ENCODE measurements around the gene MMP17. TPM values are rescaled to one million over a fixed set of nuclear protein-coding genes. Genes with fewer than 3 reads are reported as not detected.
A peak's percentile ranks its signal among the peaks of the same experiment; 100 is the strongest.

Gene MMP17
- total RNA-seq, 6 donors from 2014 or later, result 3.1 to 7.1 (median 5.9) TPM

DNA sequence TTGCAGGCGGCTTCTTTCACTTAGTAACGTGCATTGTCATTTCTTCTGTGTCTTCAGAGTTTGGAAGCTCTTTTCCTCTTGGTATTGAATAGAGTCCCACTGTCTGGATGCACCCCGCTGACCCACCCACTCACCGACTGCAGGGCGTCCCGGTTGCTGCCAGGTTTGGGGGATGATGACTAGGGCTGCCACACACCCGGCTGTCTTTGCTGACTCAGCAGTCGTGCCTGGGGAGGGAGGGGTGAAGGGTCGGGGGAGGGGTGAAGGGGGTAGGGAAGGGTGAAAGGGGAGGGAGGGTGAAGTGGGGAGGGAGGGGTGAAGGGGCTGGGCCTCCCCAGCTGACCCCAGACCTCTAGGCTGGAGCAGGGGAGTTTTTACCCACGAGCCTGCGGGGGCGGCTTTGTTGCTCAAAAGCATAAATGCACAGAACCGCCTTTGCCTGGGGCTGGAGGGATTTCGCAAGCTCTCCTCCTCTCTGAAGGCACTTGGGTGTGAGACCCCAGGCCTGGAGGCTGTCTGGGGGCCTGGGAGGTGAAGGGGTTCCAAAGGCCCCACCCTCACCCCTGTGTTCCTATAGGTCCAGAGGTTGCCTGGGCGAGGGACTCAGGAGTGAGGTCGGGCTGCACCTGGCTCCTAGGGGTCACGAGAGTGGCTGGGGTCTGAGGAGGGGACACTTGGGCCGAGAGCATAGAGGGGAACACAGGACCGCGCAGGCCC is 35.0 kb downstream of the MMP17 start:
- TF ChIP-seq POLR2A (IDR thresholded peaks at IDR 0.05), result no peak
- TF ChIP-seq, protein P1, sequence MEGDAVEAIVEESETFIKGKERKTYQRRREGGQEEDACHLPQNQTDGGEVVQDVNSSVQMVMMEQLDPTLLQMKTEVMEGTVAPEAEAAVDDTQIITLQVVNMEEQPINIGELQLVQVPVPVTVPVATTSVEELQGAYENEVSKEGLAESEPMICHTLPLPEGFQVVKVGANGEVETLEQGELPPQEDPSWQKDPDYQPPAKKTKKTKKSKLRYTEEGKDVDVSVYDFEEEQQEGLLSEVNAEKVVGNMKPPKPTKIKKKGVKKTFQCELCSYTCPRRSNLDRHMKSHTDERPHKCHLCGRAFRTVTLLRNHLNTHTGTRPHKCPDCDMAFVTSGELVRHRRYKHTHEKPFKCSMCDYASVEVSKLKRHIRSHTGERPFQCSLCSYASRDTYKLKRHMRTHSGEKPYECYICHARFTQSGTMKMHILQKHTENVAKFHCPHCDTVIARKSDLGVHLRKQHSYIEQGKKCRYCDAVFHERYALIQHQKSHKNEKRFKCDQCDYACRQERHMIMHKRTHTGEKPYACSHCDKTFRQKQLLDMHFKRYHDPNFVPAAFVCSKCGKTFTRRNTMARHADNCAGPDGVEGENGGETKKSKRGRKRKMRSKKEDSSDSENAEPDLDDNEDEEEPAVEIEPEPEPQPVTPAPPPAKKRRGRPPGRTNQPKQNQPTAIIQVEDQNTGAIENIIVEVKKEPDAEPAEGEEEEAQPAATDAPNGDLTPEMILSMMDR (IDR thresholded peaks at IDR 0.05), result no peak
- no peak for TF ChIP-seq EP300 (IDR thresholded peaks at IDR 0.05)
- TF ChIP-seq POLR2AphosphoS5 (IDR thresholded peaks at IDR 0.05), result no peak
- peaks cover 0 to 16% (median 8%) of the 10 kb centered on the region in 4 donors for H3K4me1 ChIP-seq
- DNase-seq (no peak), ATAC-seq (ENCODE audit: low FRiP score in 2 of 2) (no peak)
- H3K27ac ChIP-seq, result no peak overlapping the region
- 43 to 57% methylated on average over 8 to 19 of the region's 20 CpGs for WGBS, 2 donors
- no peaks in the 10 kb centered on the region for H3K36me3 ChIP-seq
- H3K9me3 ChIP-seq, result no peaks in the 10 kb centered on the region
- no peaks in the 10 kb centered on the region for H3K27me3 ChIP-seq
- no peak overlapping the region for H3K4me3 ChIP-seq

DNA sequence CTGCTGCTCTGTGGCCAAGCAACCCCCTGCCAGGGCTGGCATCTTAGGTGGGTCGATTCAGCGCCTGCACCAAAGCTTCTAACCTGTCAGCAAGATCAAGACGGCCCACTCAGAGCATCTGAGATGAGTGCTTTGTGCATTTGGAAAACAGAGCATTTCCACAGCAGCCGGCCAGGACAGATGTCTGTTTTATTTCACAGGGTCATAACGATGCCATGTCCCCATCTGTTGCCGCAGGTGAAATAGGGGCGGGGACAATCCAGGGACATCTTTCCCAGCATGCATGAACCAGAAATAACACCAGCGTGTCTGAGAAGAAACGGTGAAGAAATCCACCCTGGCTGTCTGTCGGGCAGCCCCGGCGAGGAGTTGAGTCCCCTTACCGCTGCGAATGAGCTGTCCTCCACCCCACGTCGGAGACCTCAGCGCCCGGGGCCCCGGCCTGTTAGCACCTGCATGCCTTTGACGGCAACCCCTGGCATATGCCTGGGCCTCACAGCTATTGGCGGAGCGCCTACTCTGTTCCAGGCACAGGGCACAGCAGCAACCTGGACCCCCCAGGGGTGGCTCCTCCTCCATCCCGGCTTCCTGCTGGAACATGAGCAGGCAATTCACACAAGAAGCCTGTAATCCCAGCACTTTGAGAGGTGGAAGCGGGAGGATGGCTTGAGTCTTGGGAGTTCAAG is 35.7 kb downstream of the MMP17 start:
- Histone ChIP-seq H3K9me3 (no peaks in the 10 kb centered on the region), H3K4me1 (peaks cover 0 to 16% (median 8%) of the 10 kb centered on the region in 4 donors), H3K4me3 (no peak overlapping the region), H3K27me3 (no peaks in the 10 kb centered on the region), H3K27ac (no peak overlapping the region), H3K36me3 (no peaks in the 10 kb centered on the region)
- ATAC-seq (ENCODE audit: low FRiP score in 2 of 2) (no peak), DNase-seq (peak in 1 of 2 donors; percentile 58)
- TF ChIP-seq EP300 (IDR thresholded peaks at IDR 0.05) (no peak), POLR2AphosphoS5 (IDR thresholded peaks at IDR 0.05) (no peak), POLR2A (IDR thresholded peaks at IDR 0.05) (no peak)
- TF ChIP-seq, protein P1 (IDR thresholded peaks at IDR 0.05), result no peak
- WGBS, 2 donors, result 66 to 81% methylated on average over 13 to 24 of the region's 24 CpGs

DNA sequence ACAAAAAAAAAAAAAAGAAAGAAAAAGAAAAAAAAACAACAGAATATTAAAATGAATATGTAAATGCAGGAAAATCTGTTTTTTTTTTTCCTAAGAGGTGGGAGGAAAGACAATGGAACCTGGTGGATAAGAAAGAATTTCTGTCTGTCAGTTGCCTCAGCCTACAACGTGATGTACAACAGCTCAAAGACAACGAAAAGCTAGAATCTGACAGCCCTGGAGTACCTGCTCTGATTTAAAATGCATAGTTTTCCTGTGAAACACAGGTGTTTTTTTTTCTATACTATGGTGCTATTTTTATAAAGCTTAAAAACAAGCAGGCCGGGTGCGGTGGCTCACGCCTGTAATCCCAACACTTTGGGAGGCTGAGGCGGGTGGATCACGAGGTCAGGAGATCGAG is 36.3 kb downstream of the MMP17 start:
- ATAC-seq (ENCODE audit: low FRiP score in 2 of 2) (no peak), DNase-seq (no peak)
- Histone ChIP-seq H3K27ac (no peak overlapping the region), H3K27me3 (no peaks in the 10 kb centered on the region), H3K36me3 (no peaks in the 10 kb centered on the region), H3K4me1 (peaks cover 0 to 16% (median 8%) of the 10 kb centered on the region in 4 donors), H3K9me3 (no peaks in the 10 kb centered on the region), H3K4me3 (no peak overlapping the region)
- TF ChIP-seq EP300 (IDR thresholded peaks at IDR 0.05) (no peak), POLR2A (IDR thresholded peaks at IDR 0.05) (no peak), POLR2AphosphoS5 (IDR thresholded peaks at IDR 0.05) (no peak)
- TF ChIP-seq, protein P1 (IDR thresholded peaks at IDR 0.05), result no peak
- WGBS, 2 donors, result 85 to 91% methylated on average over 8 of the region's 8 CpGs

DNA sequence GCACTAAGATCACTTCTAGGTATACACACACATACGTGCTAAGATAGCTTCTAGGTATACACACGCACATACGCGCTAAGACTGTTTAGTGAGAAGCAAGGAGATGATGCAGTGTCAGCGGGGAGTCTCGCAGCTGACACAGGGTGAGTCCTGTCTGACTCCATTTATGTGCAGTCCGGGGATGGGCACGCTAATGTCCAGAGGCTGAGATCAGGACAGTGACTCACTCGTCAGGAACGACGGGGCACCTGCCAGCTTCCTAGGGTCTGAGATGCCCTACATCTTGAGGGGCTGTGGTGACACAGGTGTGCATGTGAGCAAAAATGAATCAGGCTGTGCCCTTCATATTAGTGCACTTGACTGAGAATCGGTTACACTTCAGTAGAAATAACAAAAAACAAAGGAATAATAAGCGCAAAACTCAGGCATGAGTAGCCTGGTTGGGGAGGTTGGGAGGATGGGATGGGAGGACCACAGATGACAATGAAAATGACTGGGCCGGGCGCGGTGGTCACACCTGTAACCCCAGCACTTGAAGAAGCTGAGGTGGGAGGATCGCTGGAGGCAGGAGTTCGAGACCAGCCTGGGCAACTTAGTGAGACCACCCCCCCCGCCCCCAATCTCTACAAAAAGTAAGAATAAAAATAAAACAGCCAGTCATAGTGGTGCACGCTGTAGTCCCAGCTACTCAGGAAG is 37.1 kb downstream of the MMP17 start:
- TF ChIP-seq EP300 (IDR thresholded peaks at IDR 0.05), result no peak
- no peak for TF ChIP-seq POLR2AphosphoS5 (IDR thresholded peaks at IDR 0.05)
- TF ChIP-seq POLR2A (IDR thresholded peaks at IDR 0.05), result no peak
- TF ChIP-seq, protein P1 (IDR thresholded peaks at IDR 0.05), result no peak
- no peak for ATAC-seq (ENCODE audit: low FRiP score in 2 of 2)
- WGBS, 2 donors, result 84 to 86% methylated on average over 20 of the region's 20 CpGs
- H3K36me3 ChIP-seq, result no peaks in the 10 kb centered on the region
- H3K4me3 ChIP-seq, result no peak overlapping the region
- DNase-seq, result no peak
- no peaks in the 10 kb centered on the region for H3K9me3 ChIP-seq
- no peaks in the 10 kb centered on the region for H3K27me3 ChIP-seq
- H3K27ac ChIP-seq, result no peak overlapping the region
- H3K4me1 ChIP-seq, result peaks cover 0 to 11% (median 7%) of the 10 kb centered on the region in 4 donors
